RCC 7860 (cell line): Measurements from ENCODE around the gene TMEM164.

Source experiments
- DNase-seq: peaks from one replicate; pipeline ENCODE4 v3.0.0-alpha.2; 2015; ENCODE audit warnings: low spot score
- FAIRE-seq: peaks from 2 replicates; lab custom pipeline; 2012; peaks lifted over from hg19 to GRCh38; lab: Jason Lieb, UNC

The TMEM164 gene

GRCh38 chrX:110036162-110037033 lies 33.5 kb downstream of the TMEM164 start:
- FAIRE-seq (no peak), DNase-seq (no peak)

- DNase-seq (no peak), FAIRE-seq (no peak)
These were observed 34.3 kb downstream of the TMEM164 start for GRCh38 chrX:110037178-110037577.

GRCh38 chrX:110038900-110039299 lies 36.0 kb downstream of the TMEM164 start:
- FAIRE-seq, result no peak

DNA sequence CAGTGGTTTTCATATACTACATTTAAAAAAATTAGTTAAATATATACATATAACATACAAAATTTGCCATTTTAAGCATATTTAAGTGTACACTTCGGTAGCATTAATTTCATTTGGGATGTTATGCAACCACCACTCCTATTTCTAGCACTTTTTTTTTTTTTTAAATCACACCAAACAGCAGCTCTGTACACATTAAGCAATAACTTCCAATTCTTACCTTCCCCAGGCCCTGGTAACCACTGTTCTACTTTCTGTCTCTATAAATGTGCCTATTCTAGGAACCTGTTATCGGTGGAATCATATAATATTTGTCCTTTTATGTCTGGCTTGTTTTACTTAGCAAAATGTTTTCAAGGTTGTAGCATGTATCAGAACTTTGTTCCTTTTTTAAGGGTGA lies 39.1 kb downstream of the TMEM164 start:
- no peak for FAIRE-seq

More at GRCh38 chrX:110038900-110039299, 36.0 kb downstream of the TMEM164 start:
- DNase-seq, result no peak

DNA sequence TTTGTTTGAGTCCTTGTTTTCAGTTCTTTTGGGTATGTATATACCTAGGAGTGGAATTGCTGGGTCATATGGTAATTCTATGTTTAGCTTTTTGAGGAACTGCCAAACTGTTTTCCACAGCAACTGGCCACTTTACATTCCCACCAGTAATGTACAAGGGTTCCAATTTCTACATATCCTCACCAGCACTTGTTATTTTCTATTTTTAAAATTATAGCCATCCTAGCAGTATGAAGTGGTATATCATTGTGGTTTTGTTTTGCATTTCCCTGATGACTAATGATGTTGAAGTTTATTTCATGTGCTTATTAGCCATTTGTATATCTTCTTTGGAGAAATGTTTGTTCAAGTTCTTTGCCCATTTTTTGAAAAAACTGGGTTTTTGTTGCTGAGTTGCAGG lies 39.6 kb downstream of the TMEM164 start:
- FAIRE-seq (no peak), DNase-seq (no peak)

More for the DNA sequence above, 39.1 kb downstream of the TMEM164 start:
- no peak for DNase-seq

- FAIRE-seq (no peak), DNase-seq (no peak)
These were observed 40.6 kb downstream of the TMEM164 start for GRCh38 chrX:110043506-110043905.

DNA sequence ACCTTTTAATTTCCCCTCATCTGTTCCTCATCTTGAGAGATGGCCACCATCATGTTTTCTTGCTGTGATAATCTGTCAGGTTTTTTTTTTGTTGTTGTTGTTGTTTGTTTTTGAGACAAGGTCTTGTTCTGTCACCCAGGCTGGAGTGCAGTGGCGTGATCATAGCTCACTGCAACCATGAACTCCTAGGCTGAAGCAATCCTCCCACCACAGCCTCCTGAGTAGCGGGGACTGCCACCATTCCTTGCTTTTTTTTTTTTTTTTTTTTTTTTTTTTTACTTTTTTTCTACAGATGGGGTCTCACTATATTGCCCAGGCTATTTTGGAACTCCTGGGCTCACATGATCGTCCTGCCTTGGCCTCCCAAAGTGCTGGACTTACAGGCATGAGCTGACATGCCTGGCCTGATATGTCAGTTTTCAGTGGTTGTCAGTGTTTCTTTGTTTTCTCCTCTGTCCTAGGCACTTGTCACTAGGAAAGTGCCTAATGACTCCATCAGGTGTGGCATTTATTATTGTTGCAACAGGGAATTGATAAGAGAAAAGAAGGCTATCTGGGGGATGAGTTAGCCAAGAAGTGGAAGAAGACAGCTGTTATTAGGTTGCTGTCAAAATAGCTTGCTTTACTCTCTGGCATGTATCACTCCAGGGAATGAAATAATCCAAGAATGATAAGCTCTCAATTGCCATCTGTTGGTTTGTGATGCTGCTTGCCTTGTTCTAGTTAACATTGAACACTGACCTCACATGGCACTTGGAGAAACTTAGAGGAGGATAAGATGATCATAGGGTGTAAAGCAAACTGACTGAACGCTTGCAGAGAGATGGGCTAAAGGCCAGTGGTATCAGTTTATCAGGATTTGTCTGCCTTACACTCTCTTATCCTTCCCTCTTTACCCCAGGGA lies 41.7 kb downstream of the TMEM164 start:
- no peak for DNase-seq
- FAIRE-seq, result no peak

DNA sequence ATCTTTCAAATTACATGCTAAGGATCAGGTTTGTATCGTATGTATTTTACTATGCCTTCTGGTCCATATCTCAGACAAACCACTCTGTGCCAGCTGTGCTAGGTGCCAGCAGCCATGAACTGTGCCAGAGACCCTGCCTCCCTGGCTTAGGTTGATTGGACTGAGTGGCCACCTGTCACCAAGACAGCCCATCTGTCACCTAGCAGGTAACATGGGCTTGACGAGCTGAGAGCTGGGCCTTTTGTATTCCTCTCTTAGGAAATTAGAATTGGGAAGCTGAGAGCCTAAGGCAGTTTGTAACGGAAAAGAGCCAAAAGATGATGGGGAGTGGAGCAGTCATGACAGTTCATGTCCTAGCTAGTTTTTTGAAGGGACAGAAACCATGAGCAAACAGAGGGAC lies 42.5 kb downstream of the TMEM164 start:
- FAIRE-seq, result no peak

GRCh38 chrX:110046001-110046400 lies 43.1 kb downstream of the TMEM164 start:
- FAIRE-seq, result no peak
- no peak for DNase-seq

More for the DNA sequence above, 42.5 kb downstream of the TMEM164 start:
- no peak for DNase-seq

DNA sequence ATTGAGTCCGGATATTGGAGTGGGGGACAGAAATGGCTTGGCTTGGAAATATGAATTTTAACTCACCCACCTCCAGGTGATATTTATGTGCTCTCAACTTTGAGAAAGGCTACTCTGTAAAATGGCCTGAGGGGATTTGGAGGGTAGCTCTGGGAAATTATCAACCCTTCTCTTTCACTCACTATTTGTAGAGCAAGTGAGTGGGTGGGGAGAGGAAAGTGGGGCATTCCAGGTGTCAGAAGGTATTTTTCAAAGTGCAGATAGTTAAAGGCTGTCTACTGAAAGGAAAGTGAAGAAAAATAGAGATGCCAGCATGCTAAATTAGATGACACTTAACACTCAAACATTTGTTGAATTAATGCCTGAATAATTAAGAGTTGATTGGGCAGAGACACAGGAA lies 44.1 kb downstream of the TMEM164 start:
- no peak for FAIRE-seq
- DNase-seq, result no peak

DNA sequence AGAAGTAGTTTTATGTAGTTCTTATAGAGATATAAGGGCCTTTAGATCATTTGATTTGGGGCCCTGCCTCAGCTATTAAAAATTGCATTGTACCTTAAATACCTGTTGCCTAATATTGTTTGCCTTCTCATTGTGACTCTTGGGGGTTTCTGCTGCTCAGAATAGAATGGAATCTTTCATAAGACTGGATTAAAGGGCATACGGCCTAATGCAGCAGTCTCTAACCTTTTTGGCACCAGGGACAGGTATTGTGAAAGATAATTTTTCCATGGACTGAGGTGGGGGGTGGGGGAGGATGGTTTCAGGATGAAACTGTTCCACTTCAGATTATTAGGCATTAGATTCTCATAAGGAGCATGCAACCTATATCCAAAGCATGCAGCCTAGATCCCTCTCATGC lies 46.2 kb downstream of the TMEM164 start:
- FAIRE-seq (no peak), DNase-seq (no peak)

DNA sequence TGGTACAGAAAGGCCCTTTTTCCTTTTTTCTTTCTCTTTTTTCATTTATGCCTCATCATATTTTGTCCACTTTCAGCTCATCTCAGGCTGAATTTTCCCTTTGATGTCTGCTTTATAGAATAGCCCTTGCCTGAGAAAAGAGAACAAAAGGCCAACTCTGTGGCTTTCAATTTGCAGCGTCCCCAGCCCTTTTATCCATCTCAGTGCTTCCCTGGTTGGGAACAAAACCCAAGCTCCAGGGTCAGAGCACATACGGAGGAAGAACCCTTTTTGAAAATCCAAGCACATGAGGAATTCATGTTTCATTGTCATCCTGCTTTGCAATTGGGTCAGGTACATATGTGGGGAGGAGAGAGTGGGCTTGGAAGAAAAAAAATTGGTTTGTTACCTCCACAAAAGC lies 47.5 kb downstream of the TMEM164 start:
- DNase-seq (no peak), FAIRE-seq (no peak)

- FAIRE-seq, result no peak
- DNase-seq, result no peak
These were observed 48.0 kb downstream of the TMEM164 start for GRCh38 chrX:110050901-110051300.

DNA sequence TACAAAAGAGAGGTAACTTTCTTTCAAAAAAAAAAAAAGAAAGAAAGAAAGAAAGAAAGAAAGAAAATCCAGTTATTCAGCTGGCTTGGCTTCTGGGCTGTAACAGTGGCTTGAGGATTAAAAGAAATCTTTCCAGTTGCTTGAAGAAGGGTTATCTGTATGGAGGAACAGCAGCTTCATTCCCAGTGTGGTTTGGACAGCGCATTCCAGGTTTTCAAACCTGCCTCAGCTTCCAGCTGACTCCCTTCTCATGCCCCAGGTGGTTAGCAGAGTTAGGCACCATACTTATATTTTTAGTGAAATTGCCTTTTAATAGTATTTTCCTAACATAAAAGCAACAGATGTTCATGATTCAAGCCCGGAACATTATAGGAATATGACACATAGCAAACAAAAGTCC lies 48.6 kb downstream of the TMEM164 start:
- FAIRE-seq (no peak), DNase-seq (no peak)

DNA sequence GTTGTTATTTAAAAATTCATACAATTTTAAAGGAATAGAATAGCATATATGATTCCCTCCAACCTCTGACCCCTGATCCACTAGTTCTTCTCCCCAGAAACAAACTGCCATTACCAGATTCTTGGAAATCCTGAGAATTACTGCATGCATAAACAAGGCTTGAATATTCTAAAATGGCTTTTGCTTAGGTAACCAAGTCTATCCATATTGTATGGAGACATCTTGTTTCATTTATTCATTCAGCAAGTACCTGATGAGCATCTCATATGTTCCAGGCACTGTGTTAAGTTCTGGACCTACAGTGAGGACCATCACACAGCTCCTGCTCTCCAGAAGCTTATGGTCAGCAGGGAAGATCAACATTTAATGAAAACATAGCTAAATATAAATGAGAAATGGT lies 49.4 kb downstream of the TMEM164 start:
- no peak for DNase-seq
- no peak for FAIRE-seq

DNA sequence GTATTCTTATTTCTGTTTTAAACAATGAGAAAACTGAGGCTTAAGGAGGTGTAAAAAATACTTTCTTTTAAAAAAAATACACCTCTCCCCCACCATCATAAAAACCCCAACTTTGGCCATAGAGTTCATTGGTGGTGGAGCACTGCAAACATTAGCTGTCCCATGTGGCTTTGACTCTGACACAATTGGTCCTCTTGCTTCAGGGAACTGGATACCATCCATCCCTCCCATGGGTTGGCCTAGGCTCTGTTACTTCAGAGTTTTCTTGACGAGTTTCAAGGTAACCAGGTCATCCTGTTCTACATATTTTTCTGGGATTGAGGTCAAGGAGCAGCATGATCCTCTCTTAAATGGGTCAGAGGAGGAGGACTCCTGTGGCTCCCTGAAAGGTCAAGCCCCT lies 50.5 kb downstream of the TMEM164 start:
- no peak for FAIRE-seq

GRCh38 chrX:110055616-110056015 lies 52.7 kb downstream of the TMEM164 start:
- DNase-seq (peak; percentile 56), FAIRE-seq (peak; percentile 88)

More for the DNA sequence above, 50.5 kb downstream of the TMEM164 start:
- no peak for DNase-seq

DNA sequence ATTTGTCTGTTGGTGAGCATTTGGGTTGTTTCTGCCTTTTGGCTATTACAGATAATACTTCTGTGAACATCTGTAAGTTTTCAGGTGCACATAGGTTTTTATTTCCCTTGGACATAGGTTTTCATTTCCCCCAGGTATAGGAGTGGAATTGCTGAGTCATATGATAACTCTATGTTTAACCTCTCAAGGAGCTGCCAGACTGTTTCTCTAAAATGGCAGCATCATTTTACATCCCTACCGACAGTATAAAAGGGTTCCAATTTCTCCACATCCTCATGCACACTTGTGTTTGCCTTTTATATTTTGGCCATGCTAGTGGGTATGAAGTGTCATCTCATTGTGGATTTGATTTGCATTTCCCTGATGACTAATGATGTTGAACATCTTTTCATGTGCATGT lies 53.5 kb downstream of the TMEM164 start:
- FAIRE-seq, result no peak
- DNase-seq, result no peak

DNA sequence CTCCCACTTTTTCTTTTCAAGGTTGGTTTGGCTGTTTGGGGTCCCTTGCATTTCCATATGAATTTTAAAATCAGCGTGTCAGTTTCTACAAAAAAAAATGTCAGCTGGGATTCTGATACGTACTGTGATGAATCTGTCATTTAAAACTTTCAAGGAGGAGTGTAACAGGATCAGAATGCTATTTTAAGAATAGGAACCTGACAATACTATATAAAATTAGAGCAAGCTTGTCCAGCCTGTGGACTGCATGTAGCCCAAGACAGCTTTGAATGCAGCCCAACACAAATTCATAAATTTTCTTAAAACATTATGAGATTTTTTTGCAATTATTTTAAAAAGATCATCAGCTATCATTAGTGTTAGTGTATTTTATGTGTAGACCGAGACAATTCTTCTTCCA lies 56.5 kb downstream of the TMEM164 start:
- FAIRE-seq (no peak), DNase-seq (no peak)

GRCh38 chrX:110060317-110060716 lies 57.4 kb downstream of the TMEM164 start:
- FAIRE-seq (no peak), DNase-seq (no peak)

DNA sequence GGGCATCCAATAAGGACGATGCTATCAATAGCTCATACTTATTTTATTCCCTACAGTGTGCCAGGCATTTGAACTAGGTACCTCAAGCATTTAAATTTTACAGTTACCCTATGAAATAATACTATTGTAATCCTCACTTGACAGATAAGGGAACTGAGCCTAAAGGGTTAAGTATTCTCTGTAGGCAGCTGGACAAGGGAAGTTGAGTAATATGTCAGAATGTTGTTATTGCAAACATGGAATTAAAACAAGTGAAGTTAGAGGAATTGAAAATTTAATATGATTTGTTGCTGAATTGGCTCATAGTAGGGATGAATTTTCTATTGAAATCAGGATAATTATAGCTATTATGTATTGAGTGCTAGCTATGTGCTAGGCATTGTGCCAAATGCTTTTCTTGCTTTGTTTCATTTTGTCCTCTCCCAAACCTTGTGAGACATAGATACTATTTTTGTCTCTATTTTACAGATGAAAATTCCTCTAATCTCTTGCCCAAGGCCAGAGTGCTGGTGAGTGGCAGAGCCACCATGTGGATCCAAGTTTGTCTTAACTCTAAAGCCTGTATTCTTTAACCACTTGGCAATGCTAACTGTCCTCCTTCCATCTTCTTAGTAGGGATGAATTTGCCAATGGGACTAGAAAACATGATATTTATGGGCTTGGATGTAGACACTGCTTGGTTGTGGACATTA lies 58.1 kb downstream of the TMEM164 start:
- no peak for DNase-seq
- FAIRE-seq, result no peak
